Activated CD4-positive, alpha-beta T cell treated with anti-CD3 and anti-CD28 coated beads, Interleukin-2, amount 50 U/mL, for 1 hour (primary cell): ENCODE results near the gene RALGAPA2.

ENCODE experiments used
- DNase-seq: peaks from one replicate; pipeline ENCODE4 v3.0.0-alpha.2; 2020

Gene RALGAPA2

DNA sequence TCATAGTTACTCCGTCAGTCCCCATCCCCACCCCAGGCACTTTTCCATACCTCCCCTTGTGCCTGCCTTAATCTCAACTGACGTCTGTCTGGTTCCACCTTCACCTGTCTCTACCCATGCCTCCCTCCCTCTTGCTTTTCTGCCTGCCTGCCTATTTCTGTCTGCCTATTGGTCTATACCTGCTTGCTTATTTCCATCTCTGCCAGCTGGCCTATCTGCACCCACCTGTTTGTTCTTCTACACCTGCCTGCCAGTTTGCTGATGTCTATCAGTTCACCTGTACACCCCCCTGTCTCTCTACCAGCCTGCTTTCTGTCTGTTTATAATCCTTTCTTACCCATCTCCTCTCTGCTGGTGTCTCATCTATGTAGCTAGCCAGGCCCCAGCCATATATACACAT is 87.5 kb downstream of the RALGAPA2 start:
- DNase-seq = no peak

- no peak for DNase-seq
Observed at GRCh38 chr20:20621195-20621594, 91.2 kb downstream of the RALGAPA2 start.

- no peak for DNase-seq
Observed at GRCh38 chr20:20614391-20614790, 98.1 kb downstream of the RALGAPA2 start.

DNA sequence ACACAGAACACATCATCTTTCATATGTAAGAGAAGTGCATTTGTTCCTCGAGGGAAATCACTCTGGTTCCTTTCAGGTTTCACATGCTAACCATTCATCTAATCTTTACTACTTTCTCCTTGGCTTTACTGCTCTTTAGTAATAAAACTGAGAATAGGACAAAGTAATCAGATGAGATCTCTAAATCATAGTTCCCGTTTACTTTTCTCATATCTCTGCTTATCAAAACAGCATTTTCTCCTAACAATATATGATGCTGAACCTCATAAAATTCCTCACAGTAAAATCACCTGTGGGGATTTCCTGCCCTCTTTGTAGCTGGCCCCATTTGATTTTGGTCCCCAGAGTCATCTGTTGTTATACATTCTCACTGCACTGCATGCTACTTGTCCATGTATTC is 100.2 kb downstream of the RALGAPA2 start:
- DNase-seq = no peak

DNA sequence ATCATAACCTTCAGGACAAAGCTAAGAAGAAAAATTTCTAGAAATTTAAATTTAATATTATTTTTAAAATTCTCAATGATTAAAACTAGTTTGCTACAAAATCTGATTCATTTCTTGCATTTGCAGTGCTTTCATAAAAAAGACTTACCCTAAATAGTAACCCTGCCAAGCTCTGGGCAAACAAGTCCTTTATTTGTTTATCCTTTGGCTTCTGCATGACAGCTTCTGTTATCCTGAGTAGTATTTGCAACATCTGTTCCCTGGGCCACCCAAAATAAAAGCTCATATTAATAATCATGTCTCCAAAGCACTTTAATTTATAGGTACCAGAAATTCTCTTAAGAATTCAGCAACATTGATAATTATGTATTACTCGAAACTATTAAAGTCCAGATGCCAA is 101.3 kb downstream of the RALGAPA2 start:
- DNase-seq = no peak

GRCh38 chr20:20609522-20609921 is 102.9 kb downstream of the RALGAPA2 start:
- no peak for DNase-seq

GRCh38 chr20:20608641-20609040 is 103.8 kb downstream of the RALGAPA2 start:
- no peak for DNase-seq

DNA sequence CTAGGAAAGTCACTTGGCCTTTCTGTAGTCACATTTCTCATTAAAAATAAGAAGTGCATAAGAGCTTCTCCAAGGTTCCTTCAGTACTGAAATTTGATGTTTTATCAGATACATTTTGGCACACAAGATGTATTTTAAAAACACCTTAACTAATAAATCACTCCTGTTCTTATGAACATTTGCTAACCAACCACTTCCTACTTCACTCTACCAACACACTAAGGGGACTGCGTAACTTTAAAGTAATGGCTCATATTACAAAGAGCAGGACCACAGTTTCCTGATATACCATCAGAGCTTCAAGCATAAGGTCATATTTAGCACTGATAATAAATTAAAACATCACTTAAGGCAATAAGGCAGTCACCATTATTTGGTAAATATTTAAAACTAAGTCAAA is 104.4 kb downstream of the RALGAPA2 start:
- DNase-seq = no peak

DNA sequence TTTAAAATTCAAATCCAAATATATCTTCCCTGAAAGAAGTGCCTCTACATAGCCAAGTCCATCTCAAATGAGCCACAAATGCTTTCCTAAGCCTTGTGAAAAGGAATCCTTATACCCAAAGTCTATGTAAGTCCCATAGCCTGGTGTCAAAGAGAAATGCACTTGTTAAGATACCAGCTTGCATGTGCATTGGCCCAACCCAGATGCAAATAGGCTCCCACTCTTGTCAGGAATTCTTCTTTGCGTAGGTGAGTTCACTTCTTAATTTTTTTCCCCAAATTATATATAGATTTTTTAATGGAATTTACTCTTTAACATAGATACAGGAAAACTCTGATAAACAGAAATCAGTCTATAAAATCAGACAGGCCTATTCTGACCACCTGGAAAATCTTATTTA is 105.6 kb downstream of the RALGAPA2 start:
- DNase-seq = no peak

GRCh38 chr20:20606050-20606449 is 106.4 kb downstream of the RALGAPA2 start:
- DNase-seq = no peak

GRCh38 chr20:20604907-20605306 is 107.5 kb downstream of the RALGAPA2 start:
- no peak for DNase-seq

- DNase-seq = no peak
Observed at GRCh38 chr20:20604357-20604756, 108.1 kb downstream of the RALGAPA2 start.

- DNase-seq = no peak
Observed at GRCh38 chr20:20603339-20603990, 109.0 kb downstream of the RALGAPA2 start.

DNA sequence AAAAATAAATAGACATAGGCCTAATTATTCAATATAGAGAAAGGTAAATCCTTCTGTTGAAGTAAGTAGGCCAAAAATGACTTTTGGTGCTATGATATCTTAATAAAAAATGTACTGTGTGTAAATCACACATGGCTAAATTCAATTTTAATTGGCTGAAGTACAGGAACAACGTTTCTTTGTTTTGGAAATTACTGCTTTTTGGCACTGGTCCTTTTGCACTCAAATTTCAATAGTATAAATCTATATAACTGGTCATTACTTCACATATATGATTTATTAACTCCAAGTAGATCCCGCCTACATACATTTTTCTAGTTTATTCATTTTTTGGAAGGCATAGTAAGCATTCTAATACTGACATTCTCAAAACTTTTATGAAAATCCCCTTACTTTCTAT is 114.5 kb downstream of the RALGAPA2 start:
- no peak for DNase-seq

DNA sequence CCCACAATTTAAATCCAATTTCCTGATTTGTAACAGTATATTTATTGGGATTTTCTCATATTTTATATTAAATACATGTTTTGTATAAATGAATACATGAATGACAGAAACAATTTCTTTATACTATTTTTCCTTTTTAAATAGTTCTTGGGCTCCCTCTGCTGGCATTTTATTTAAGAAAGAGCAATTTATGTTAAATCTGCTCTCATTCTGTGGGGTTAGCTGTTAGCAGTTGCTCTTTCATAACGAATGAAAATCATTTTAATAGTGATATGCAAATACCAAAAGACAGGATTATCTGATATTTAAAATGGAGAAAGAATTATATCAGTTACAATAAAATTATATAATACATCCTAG is 118.3 kb downstream of the RALGAPA2 start:
- DNase-seq = no peak

- no peak for DNase-seq
Observed at GRCh38 chr20:20593447-20594170, 118.8 kb downstream of the RALGAPA2 start.

- no peak for DNase-seq
Observed at GRCh38 chr20:20585146-20585545, 127.3 kb downstream of the RALGAPA2 start.

DNA sequence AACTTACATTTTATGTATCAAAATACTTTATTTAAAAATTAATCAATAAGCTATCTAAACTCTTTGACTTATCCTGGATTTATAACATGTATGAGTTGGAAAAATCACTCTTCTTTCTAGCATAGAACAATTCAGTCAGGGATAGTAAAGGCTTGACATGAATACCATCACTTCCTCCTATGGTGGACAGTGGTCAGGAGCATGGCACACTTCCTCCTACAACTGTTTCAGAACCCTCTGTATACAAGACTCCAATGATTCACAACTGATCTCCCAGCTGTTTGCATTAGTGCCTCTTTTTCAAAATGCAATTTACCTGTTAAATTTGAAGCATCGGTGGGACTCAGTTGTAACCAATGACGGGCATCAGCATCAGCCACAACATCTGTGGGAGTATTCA is 129.7 kb downstream of the RALGAPA2 start:
- no peak for DNase-seq

- no peak for DNase-seq
Observed at GRCh38 chr20:20580139-20580538, 132.3 kb downstream of the RALGAPA2 start.

- DNase-seq = no peak
Observed at GRCh38 chr20:20578838-20579237, 133.6 kb downstream of the RALGAPA2 start.

DNA sequence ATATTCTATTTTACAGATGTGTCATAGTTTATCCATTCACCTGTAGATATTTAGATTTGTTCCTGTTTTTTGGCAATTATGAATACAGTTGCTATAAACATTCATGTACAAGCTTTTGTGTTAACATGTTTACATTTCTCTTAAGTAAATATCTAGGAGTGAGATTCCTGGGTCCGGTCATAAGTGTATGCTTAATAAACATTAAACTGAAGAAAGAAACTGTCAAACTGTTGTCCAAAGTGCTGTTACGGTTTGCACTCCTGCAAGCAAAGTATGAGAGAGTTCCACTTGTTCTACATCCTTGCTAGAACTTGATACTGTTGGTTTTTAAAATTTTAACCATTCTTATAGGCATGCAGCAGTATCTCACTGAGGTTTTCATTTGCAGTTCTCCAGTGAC is 138.6 kb downstream of the RALGAPA2 start:
- DNase-seq = no peak

DNA sequence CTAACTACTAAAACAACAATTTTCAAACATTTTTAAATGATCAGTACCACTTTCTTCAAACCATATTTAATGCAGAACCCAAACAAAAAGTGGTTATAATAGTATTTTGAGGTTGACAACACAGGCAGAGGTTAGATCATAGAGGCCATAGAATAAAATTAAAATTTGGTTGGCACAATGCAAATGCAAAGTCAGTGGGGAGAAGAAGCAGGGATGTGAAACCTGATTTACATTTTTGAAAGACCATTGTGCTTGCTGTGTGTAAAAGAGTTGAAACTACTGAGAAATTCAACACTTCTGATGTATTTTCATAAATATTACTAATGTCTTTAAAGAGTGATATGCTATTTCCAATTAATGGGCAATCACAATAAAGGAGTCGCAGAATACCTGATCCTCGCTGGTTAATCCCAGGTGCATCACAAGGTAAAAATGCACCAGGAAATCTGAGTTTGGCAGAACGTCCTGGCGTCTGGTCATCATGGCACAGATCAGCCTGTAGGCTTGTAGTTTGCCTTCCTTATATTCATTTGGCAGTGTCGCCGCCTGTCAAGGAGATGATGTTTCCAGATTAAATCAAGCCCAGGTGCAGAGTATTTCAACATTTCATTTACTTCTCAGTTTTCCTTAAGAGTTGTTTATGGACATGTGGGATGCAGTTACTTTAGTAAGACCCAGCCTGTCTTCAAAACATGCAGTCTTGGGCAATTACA is 141.2 kb downstream of the RALGAPA2 start:
- no peak for DNase-seq

GRCh38 chr20:20568604-20569205 is 143.7 kb downstream of the RALGAPA2 start:
- peak; percentile 6 for DNase-seq

DNA sequence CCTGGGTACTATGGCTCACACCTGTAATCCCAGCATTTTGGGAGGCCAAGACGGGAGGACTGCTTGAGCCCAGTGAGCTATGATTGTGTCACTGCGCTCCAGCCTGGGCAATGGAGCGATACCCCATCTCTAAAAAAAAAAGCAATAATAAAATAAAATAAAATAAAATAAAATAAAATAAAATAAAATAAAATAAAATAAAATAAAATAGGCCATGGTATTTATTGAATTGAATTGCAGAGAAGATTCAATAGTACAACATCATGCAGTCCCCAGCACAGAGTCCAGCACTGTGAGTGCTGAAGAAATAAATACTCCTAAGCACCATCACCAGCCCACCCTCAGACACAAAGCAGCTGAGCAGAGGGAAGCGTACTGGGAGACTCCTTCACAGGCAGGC is 144.7 kb downstream of the RALGAPA2 start:
- DNase-seq = no peak
